G401 (cell line): ENCODE results near the gene ANKMY2. TPM values are rescaled to one million over a fixed set of nuclear protein-coding genes. Genes with fewer than 3 reads are reported as not detected.
"Not testable (repeated sequence)": the region's sequence is repeated elsewhere in the genome, so short reads cannot be mapped to it uniquely, and the experiment has no call there.

Experiments used
- DNase-seq: peaks from one replicate; pipeline ENCODE4 v3.0.0-alpha.2; 2015; ENCODE audit warnings: low spot score
- in situ Hi-C: cut with HindIII; loops from 2 replicates; pipeline ENCODE4 v1.10.0; 2016; ENCODE audit warnings: low sequenced_read_pairs, mixed read lengths
- total RNA-seq: library from RNA; depleted of rRNA; stranded (reverse); fragments of >200 nt; shearing (Covaris generic); gene quantifications from 2 replicates; pipeline ENCODE4 v1.2.3, GENCODE V29; 2014

ANKMY2 gene
- total RNA-seq, 1 experiment from 2014 or later, result 20.5 TPM

DNA sequence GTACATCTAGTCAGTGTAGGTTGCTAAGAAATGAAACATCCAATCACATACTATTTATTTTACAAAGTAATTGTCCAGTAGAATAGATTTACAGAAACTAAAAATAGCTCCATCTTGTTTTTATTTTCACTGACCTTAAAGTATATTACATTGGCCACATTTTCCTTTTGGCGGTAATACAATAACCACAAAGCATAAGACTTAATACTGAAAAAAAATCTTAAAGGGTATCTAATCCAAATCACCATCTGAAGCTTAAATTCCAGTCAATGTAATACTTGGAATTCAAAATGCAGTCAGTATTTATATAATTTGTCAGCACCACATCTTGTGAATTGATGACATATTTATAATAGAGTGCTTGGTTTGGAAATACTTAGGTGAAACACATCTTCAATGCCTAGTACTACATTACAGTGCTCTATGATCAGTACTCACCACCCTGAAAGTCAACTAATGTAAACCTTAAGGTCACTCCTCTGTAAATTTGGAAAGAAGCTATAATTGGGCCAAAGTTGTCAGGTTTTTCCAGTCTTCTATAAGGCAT, 8.9 kb downstream of the ANKMY2 start:
- in situ Hi-C loops, result no loop called here
- no peak for DNase-seq

DNA sequence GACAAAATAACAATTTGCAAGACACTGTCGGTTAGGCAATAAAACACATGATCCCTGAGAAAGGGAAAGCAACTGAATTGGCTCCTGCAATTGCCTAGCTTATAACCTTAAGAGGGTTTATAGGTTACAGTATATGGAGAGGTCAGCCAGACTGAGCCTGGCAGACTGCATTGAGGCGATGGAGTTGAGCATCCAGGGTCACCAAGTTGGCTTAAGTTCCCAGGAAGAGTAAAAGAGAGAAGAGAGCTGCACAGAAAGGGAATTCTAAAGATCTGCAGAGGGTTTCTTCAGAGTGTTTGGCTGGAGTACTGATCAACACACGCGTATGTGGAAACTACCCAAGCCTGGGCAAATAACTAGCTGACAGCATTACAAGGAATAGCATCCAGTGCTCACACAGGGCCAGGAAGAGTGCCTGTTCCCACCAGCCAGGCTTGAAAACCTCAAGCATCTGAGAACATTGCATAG, 11.2 kb downstream of the ANKMY2 start:
- in situ Hi-C loops, result no loop called here
- DNase-seq, result no peak

DNA sequence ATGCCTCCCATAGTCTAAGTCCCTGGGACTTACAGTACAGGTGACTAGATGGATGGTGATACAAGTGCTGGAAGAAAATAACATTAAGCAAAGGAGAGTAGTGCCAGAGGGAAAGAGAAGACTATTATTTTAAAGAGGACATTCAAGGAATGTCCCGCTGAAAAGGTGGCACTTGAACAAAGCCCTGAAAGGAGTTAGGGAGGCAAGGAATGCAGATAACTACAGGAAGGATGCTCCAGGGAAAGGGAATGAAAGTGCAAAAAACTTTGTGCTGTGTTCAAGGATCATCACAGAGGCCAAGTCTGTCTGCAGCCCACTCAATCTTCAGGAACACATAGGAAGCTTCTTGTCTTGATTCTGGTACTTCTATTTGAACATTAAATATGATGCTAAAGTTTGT, 14.9 kb downstream of the ANKMY2 start:
- no peak for DNase-seq
- in situ Hi-C loops, result no loop called here

DNA sequence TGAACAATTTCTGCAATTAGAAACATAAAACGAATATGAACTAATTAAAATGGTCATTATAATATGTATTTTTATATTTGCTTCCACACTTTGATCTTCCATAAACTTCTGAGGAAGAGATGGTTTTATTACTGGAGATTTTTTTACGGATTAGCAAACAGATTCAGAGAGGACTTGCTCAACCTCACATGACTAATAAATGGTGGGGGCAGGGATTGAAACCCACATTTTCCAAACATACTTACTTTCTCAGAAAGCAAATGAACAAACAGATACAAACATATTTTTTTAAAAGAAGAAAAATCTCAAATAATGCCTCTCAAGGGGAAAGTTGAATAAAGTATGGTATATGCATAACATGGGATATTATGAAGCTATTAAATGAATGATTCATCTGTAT, 18.3 kb downstream of the ANKMY2 start:
- in situ Hi-C loops, result no loop called here
- DNase-seq, result no peak

DNA sequence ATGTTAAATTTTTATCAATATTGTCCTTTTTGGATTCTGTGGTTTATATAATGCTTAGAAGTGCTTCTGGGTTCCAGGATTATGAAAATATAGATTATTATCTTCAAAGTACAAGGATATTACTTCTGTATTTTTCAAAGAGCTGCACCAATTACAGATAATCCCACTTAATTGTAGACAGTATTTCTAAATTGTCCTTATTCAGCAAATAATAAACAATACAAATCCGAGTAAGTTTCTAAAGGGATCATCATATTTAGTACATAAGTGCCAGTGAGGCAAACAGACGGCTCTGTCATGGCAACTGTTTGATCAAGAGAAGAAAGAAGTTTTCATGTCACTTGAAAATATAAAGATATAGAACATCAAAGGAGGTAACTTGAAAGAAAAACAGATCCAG, 19.2 kb downstream of the ANKMY2 start:
- in situ Hi-C loops, result no loop called here
- DNase-seq, result no peak

DNA sequence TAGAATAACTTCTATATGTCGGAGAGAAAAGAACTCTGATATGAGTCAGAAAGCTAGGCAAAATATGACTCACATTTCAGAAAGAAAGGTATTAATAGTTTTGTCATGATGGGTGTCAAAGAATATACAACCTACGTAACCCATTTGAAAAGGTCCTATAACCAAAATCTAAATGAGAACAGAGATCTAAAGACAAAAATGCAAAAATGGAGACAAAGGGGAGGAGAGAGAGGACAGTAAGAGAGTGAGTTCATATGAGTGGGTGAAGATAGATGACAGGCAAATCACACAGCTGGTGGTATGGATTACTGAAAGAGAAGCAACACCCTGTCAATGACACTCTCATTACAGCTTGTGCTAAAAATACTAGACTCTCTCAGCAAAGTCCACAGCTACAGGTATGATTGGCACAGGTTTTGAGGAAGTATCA, 25.6 kb downstream of the ANKMY2 start:
- DNase-seq, result no peak
- in situ Hi-C loops, result no loop called here

DNA sequence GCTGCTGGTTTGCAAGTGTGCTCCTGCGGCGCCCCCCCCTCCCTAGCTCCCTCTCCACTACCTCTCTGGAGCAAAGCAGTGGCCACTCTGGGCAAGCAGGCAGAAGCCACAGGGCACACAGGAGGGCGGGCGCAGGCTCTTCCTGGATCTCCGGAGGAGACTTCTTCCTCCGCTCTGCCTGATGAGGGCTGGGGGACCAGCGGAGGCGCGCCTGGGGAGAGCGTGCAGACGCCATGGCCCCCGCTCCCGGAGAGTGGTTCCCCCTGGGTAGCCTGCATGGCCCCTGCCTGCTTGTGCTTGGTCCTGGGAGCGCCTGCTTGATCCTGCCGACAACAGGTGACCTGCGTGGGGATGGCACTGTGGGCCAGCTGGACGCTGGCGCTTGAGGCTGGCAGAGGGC, 29.0 kb downstream of the ANKMY2 start:
- in situ Hi-C loops, result no loop called here
- no peak for DNase-seq

DNA sequence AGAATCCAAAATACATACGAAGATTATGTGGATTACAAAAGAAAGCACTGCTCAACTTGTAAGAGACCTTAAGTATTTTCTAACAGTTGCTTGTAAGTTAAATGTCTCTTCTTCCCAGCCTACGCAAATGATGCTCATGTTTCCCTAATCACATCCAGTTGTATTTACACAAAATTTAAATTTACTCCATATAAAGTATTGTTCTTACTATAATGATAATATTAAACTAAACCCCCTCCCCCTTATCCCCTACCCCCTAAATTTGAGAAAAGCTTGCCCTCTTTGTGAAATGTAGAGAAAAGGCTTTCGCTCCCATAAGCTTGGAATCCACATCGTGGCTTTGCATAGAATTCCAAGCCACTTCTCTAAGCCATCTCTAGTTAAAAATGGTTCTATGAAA, 29.4 kb downstream of the ANKMY2 start:
- in situ Hi-C loops, result no loop called here
- no peak for DNase-seq

DNA sequence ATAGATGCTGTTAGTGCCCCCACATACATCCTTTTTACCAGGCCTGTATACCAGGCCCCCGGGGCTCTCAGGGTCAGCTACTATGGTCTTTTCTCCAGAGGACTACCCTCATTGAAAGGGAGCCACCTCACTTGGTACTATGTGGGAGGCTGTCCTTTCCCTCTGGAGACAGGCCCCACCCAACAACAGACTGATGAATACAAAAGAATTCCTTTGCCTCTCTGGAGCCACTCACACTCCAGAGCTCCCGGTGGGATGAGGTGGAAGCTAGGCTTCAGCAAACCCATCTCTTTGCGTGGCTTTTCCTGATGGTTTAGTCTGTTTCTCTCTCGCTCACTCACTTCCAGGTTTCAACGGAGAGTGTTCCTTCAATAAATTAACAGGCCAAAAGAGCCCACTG, 30.3 kb downstream of the ANKMY2 start:
- no peak for DNase-seq
- in situ Hi-C loops, result no loop called here

DNA sequence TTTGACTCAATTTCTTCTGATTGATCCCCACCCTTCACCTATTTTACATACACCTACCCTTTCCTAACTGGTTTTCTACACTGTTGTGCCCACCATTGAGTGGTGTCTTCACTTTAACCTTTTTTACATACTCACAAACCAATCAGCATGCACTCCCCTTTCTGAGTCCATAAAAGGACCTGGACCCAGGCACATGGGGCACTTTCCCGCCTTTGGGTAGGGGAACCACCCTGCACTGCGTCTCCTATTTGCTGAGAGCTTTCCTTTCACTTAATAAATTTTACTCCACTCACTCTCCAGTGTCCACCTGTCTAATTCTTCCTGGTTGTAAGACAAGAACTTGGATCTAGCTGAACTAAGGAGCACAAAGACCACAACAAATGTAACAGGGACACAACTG, 33.8 kb downstream of the ANKMY2 start:
- DNase-seq, result no peak
- in situ Hi-C loops, result no loop called here

DNA sequence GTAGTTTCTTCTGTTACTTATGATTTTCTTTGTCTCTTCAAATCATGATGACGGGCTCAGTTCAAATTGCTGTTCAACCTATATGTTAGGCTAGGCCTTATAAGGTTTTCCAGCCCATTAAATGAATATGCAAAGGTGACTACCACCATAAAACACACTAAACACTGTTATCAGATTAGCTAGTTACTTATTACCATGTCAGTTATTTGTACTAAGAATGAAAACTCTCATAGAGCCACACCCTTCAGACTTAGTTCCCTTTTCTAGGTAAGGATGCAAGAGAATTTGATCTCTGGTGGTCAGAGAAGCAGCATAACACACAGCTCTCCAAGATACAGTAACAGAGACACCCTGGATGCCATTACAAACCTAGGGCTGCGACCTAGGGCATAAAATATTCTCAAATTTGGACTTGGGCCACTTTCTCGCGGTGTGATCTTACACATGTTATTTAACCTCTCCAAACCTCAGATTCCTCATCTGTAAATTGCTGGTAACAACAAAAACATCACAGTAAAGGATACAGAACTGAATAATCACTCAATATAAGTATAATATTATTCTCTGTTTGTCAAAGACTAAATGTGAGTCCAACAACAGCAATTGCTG, 35.6 kb downstream of the ANKMY2 start:
- in situ Hi-C loops, result no loop called here

DNA sequence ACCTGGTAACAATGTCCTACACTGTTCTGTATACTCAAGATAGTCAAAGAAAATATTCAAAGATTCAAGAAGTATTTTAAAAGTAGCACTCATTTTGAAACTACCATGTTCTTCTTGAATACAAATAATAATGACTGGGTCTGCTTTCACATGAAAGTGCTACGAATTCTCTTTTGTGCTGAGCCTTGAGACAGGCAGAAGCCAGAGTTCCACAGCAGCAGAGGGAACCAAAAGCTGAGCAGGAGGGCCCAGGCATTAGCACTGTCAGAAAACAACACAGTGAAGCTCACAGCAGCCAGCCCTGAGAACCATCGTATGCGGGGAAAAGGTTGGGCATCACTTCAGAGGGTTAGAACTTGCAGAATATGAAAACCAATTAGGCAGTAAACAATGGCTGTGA, 38.9 kb downstream of the ANKMY2 start:
- in situ Hi-C loops, result no loop called here
- no peak for DNase-seq

More for the DNA sequence above, 35.6 kb downstream of the ANKMY2 start:
- no peak for DNase-seq

DNA sequence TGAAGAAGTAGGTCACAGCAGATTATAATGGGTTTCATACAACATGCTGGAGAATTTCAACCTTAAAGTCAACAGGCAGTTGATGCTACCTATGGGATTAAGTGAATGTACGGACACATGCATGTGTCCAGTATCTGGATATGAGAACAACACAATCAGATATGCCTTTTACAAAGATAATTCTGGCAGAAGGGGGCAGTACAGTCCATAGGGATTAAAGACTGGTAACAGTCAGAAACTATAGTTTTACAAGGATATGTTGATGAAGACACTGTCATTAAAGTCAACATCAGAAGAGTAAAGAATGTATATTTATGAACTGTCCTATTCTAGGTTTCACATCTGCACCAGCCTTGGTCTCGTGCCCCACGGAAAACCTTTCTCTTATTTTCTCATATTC, 41.5 kb downstream of the ANKMY2 start:
- peak; percentile 8 for DNase-seq
- in situ Hi-C loops, result no loop called here

DNA sequence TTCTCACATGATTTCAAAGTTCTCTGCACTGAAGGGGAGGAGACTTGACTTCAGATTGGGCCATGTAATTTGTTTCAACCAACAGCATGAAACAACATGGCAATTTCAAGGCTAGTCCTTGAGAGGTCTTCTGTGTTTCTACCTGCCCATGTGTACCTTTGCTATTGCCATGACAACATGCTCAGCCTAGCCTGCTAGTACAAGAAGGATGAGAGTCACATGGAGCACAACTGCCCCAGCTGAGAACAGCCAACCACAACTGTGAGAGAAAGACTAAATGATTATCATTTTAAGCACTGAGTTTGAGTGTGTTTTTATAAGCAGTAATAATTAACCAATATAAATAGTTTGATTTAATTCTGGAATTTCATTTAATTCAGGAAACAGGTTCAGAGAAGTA, 41.9 kb downstream of the ANKMY2 start:
- in situ Hi-C loops, result no loop called here
- no peak for DNase-seq

DNA sequence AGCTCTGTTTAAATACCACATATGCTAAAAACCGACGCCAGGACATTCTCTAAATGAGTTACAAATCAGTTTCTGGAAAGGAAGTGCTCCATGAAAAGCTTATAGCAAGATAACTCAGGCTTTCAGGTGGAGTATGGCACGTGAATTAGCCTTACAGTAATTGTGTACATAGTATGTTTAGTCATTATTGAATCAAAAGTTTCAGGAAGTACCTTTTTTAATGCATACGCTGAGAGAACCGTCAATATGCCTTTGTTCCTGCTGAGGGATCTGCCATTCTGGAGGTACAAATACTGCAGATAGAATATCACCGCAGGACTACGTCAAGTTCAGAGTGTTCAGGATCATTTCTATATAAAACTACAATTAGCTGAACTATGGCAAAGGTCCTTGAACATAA, 45.7 kb downstream of the ANKMY2 start:
- no peak for DNase-seq
- in situ Hi-C loops, result no loop called here

DNA sequence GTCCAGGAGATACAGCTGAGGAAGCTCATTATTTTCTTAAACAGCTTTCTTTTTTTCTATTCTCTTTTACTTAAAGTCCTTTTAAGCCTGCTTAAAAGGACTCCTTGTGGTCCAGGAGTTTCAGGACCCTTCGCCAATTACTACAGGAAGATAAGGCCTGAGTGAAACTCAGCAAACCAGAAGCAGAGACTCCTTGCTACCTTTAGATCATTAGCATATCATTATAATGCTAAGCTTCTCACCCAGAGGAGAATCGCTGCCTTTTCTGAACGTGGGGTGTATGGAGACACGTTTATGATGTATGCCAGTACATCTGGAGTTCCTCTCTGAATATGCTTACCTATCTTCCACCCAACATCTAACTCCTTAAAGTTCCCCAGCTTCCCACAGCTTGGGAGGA, 47.5 kb downstream of the ANKMY2 start:
- in situ Hi-C loops, result no loop called here
- DNase-seq, result no peak

DNA sequence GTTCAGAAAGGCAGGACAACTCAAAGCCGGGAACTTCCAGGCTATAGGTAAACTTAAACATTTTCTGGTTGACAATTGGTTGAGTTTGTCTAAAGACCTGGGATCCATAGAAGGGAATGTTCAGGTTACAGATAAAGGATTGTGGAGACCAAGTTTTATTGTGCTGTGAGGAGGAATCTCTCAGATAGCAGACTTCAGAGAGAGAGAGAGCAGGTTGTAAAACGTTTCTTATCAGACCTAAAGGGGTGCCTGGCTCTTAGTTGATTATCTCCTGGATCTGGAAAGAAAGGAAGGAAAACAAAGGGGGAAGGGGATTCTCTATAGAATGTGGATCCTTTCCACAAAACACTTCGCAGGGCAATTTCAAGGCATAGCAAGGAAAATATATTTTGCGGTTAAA, 50.0 kb downstream of the ANKMY2 start:
- in situ Hi-C loops, DNase-seq: not testable (repeated sequence)

DNA sequence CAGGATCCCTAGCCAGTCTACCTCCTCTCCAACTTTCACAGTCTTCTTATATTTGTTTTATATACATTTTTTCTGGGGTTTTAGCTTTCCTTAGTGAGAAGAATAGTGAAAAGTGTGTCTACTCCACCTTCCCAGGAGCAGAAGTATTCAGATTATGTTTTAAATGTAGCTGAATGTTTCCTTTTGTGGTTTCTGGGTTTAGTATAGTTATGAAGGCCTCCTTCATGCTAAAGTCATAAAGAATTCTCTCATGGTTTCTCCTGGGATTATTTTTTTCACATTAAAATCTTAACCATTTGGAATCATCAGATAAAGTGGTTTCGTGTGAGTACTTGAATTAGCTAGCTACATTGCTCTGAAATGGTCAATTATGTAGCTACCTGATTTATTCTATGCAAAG, 50.9 kb downstream of the ANKMY2 start:
- in situ Hi-C loops, result no loop called here
- no peak for DNase-seq

DNA sequence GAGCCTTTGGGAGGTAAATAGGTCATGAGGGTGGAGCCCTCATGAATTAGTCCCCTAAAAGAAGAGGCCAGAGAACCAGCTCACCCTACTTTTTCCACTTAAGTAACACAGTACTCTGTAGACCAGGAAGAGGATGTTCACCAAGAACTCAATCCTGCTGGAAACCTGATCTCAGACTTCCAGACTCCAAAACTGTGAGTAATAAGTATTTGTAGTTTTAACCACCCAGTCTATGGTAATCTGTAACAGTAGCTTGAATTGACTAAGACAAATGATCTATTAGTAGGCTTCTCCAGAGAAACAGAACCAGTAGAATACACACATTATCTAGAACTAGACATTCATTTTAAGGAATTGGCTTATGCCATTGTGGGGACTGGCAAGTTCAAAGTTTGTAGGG, 51.5 kb downstream of the ANKMY2 start:
- DNase-seq, result no peak
- in situ Hi-C loops, result no loop called here

DNA sequence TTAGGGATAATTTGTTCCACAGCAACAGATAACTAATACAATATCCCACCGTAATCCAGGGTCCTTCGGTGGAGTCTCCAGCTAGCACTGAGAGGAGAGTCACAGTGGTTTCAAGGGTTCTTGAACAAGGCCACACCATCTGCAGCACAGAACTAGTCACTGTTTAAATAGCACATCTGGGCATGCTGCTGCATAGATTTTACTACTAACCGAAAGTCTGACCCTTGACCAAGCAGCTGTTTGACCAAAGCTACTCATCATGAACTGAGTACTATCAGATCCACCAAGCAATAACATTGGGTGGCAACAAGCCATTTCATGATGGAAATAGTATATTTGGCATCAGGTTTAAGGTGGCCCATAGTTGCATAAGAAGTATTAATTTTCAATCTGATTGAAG, 53.2 kb downstream of the ANKMY2 start:
- in situ Hi-C loops, result no loop called here
- no peak for DNase-seq

DNA sequence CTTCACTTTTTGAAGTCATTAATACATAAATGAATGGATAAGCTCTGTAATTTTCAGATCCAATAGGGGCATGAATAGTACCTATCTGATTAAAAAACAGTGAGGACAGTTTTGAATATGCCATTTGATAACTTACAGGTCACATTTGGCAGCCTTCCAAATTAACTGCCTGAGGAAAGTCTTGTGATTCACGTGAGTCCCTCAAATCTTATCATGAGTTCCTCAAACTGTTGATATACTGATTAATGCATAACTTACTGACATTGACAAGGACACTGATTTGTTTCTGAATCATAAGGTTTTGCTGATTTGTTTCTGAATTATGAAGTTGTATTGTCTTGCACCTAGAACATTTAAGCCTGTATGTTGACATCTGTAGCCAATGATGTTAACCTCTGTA, 55.1 kb downstream of the ANKMY2 start:
- in situ Hi-C loops, result no loop called here

More for the DNA sequence above, 55.1 kb downstream of the ANKMY2 start:
- no peak for DNase-seq
